HPDE6-E6E7 (cell line): ENCODE results near the gene TFIP11.

Source experiments
- DNase-seq: peaks from one replicate; pipeline ENCODE4 v3.0.0; 2011; ENCODE audit warnings: missing footprints; ENCODE audit errors: extremely low spot score

Gene TFIP11

DNA sequence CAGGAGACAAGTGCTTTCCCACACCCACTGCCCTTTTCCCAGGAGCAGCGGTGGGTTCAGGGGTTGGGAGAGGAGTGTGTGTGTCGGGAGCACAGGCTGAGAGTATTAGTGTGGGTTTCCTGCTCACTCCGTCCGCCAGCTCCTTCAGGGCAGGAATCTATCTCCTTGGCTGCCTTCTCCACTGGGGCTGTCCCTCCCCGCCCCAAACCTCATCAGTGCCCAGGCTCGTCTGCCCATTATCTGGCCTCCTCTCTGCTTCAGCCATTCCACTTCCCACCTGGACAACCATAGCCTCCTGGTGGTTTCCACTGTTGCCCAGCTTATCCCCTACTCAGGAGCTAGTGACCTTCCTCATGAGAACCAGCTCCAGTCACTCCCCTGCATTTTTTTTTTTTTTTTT is 63.3 kb downstream of the TFIP11 start:
- DNase-seq, result no peak

DNA sequence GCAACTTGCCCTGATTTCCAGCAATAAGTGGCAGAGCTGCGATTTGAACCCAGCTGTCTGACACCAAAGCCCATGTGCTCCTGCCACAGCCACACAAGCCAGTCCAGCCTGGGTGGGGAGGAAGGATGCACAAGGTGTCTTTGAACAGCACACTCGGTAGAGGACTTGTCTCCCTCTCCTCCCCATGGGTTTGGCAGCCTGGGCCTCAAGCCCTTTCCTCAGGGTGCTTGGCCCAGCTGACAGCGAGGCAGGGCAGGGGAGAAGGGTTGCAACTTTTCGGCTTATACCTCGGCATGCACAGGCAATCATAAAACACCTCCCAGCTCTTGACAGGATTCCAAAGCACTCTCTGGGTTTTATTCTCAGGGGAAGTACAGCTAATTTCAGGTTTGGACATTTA is 63.9 kb downstream of the TFIP11 start:
- no peak for DNase-seq

DNA sequence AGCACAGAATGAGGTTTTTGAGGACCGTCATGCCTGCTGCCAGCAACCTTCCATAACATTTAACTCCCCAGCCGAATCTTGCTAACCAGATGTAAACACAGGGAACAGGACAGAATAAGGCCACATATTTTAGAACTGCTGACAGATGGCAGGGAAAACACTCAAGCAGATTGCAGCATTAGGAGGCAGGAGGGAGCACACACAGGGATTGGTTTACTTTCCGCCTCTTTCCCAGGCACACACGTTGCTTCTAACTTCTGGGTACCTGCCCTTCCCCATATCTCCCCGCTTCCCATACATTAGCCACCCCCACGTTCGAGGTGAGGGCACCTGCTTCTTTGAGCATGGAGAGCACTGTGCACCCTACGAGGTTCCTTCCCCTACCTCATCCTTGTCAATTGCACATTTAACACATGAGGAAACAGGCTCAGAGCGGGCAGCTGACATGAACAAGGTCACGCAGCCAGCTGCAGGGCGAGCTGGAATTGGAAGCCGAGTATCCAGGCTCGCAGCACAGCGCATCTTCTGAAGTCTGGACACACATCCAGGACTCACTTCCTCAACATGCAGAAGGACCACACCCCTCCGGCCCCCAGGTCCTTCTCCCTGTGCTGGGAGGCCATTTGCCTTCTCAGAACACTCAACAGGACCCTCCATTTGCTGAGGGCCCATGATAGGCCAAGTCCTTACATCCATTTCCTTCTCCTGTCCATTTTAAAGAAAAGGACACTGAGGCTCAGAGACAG is 64.5 kb downstream of the TFIP11 start:
- DNase-seq, result no peak

DNA sequence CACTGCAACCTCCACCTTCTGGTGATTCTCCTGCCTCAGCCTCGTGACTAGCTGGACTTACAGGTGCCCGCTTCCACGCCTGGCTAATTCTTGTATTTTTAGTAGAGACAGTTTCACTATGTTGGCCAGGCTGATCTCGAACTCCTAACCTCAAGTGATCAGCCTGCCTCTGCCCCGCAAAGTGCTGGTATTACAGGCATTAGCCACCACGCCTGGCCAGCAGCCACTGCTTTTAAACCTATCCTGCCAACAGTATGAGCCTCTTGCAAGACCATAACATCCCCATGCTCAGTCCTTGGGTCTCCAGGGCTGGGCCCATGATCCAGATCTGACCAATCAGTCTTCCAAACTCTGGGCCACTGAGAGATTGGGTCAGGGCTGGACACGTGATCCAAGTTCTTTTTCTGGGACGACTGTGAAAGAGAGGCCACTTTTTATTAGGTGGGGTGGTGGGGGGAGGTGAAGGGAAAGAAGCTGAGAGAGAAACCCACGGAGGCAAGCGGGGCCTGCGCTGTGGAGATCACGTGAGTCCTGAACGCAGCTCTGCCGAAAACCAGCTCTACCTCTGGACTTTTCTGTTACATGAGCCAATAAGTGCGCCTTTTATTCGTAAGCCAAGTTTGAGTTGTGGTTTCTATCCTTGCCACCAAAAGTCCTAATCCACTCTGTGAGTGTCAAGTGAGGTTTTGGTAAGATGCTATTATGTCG is 65.3 kb downstream of the TFIP11 start:
- no peak for DNase-seq

DNA sequence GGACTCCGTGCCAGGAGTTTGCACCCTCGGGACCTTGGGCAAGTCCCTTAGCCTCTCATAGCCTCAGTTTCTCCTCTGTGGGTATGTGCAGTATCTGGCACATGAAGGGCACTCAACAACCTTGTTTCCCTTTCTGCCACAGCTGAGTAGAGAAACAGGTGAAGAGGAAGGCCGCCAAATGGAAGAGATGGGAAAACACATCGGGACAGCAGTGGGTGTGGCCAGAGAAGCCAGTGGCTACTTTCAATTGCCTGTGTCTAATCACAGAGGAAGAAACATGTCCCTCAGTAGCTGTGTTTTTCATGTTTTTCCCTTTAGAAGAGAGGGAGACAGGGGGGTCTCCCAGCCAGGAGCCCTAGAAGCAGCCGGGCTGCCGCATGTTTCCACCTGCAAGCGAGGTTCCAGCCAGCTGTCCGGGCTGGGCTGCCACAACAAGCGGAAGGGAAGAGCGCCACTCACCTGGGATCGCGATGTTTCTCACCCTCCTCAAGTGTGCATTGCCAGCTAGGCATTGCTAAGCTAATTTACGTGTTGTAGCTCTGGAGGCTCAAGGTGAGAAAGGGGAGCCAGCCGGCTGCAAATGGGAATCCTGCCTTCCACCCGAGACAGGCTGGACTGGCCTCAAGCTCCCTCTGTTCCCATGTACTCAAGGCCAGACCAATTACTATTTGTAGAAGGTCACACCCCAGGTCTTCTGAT is 66.5 kb downstream of the TFIP11 start:
- DNase-seq, result no peak

DNA sequence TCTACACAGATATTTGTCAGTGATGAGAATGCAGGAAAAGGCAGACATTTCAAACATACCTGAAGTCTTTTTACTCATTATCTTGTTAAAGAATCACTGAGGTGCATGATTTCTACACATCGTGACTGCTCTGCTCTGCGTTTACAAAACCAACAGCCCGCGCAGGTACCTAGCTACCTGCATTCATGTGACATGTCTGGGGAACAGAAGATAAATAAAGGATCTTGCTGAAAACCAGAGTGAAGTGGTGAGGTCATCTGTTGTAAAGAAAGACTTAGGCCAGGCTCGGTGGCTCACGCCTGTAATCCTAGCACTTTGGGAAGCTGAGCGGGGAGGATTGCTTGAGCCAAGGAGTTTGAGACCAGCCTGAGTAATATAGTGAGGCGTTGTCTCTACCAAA is 67.5 kb downstream of the TFIP11 start:
- DNase-seq, result no peak

DNA sequence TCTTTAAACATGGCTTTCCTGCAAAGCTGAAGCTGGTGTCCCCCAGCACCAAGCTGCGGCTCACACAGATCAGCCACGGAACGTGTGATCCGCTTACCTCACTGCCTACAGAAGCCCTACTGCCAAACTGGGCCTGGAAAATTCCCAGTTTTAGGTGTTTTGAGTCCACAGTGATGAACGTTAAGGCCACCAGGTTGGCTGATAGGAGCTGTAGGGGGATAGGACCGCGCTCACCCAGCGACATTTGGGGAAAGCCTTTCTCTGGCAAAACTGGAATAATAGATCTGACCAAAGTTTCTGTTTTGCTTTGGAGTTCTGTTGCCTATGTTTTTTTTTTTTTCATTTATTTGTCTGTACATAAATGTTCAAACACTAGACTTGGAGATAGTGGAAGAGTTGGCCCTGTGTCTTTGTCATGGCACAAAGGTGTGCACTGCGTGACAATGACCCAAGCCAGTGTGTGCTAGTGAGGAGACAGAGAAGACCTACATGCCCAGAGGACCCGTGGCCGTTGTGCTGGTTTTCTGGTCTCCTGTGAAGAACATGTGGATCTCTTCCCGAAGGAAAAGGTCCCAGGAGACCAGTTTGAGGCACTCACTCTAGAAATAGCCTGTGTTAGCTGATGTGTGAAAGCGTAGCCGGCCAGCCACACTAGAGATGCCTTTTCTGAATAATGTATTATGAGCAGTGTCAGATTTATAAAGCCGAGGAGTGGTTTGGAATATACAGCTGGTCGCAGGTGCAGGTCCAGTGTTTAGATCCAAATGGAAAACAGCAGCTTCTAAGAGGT is 68.2 kb downstream of the TFIP11 start:
- DNase-seq, result no peak

DNA sequence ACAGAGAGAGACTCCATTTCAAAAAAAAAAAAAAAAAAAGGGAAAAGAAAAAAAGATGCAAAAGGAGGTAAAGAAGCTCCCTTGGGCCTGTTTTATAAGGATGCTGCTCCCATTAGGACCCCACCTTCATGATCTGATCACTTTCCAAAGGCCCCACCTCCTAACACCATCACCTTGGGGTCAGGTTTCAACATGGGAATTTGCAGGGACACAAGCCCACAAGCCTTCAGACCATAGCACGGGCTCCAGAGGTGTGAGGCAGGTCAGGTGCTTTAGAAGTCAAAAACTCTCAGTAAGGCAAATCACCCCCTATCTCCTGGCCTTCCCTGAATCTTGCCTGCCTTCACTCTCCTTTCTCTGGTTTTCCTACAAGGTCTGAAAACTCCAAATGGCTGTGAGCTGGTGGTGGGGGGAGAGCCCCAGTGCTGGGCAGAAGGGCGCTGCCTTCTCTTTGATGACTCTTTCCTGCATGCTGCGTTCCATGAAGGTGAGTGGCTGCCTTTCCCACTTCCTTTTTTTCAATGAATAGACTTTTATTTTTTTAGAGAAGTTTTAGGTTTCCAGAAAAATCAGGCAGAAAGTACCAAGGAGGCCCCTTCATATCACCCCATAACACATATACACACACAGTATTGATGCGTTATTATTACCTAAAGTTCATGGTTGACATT is 70.1 kb downstream of the TFIP11 start:
- no peak for DNase-seq
